ENCODE measurements around the gene NKD2. TPM values are rescaled to one million over a fixed set of nuclear protein-coding genes. Genes with fewer than 3 reads are reported as not detected.
A peak's percentile ranks its signal among the peaks of the same experiment; 100 is the strongest.

Gene NKD2
- total RNA-seq, 1 donor from 2014 or later, result 65.1 TPM

GRCh38 chr5:1016036-1016435 lies 7.4 kb downstream of the NKD2 start:
- DNase-seq (ENCODE audit: low spot score in 2 of 2, unreplicated experiment in 2 of 2), result no peak
- Mint-ChIP-seq H3K4me3 (no peak overlapping the region), H3K4me1 (peaks cover 28% of the 10 kb centered on the region), H3K9me3 (no peaks in the 10 kb centered on the region), H3K27ac (no peak overlapping the region), H3K36me3 (no peaks in the 10 kb centered on the region), H3K27me3 (ENCODE audit: low read depth) (peaks cover 31% of the 10 kb centered on the region)
- TF ChIP-seq, protein P1, sequence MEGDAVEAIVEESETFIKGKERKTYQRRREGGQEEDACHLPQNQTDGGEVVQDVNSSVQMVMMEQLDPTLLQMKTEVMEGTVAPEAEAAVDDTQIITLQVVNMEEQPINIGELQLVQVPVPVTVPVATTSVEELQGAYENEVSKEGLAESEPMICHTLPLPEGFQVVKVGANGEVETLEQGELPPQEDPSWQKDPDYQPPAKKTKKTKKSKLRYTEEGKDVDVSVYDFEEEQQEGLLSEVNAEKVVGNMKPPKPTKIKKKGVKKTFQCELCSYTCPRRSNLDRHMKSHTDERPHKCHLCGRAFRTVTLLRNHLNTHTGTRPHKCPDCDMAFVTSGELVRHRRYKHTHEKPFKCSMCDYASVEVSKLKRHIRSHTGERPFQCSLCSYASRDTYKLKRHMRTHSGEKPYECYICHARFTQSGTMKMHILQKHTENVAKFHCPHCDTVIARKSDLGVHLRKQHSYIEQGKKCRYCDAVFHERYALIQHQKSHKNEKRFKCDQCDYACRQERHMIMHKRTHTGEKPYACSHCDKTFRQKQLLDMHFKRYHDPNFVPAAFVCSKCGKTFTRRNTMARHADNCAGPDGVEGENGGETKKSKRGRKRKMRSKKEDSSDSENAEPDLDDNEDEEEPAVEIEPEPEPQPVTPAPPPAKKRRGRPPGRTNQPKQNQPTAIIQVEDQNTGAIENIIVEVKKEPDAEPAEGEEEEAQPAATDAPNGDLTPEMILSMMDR (IDR thresholded peaks at IDR 0.05; ENCODE audit: unreplicated experiment), result no peak

GRCh38 chr5:1016476-1016875 lies 7.9 kb downstream of the NKD2 start:
- Mint-ChIP-seq H3K27me3 (ENCODE audit: low read depth) (peaks cover 26% of the 10 kb centered on the region), H3K4me3 (no peak overlapping the region), H3K9me3 (no peaks in the 10 kb centered on the region), H3K27ac (no peak overlapping the region), H3K36me3 (no peaks in the 10 kb centered on the region), H3K4me1 (peaks cover 28% of the 10 kb centered on the region)
- DNase-seq (ENCODE audit: low spot score in 2 of 2, unreplicated experiment in 2 of 2), result no peak
- TF ChIP-seq, protein P1 (IDR thresholded peaks at IDR 0.05; ENCODE audit: unreplicated experiment), result no peak

GRCh38 chr5:1017056-1017455 lies 8.5 kb downstream of the NKD2 start:
- Mint-ChIP-seq H3K9me3 (no peaks in the 10 kb centered on the region), H3K27ac (no peak overlapping the region), H3K27me3 (ENCODE audit: low read depth) (peaks cover 21% of the 10 kb centered on the region), H3K36me3 (no peaks in the 10 kb centered on the region), H3K4me1 (peaks cover 26% of the 10 kb centered on the region), H3K4me3 (no peak overlapping the region)
- DNase-seq (ENCODE audit: low spot score in 2 of 2, unreplicated experiment in 2 of 2), result no peak
- TF ChIP-seq, protein P1 (IDR thresholded peaks at IDR 0.05; ENCODE audit: unreplicated experiment), result no peak

DNA sequence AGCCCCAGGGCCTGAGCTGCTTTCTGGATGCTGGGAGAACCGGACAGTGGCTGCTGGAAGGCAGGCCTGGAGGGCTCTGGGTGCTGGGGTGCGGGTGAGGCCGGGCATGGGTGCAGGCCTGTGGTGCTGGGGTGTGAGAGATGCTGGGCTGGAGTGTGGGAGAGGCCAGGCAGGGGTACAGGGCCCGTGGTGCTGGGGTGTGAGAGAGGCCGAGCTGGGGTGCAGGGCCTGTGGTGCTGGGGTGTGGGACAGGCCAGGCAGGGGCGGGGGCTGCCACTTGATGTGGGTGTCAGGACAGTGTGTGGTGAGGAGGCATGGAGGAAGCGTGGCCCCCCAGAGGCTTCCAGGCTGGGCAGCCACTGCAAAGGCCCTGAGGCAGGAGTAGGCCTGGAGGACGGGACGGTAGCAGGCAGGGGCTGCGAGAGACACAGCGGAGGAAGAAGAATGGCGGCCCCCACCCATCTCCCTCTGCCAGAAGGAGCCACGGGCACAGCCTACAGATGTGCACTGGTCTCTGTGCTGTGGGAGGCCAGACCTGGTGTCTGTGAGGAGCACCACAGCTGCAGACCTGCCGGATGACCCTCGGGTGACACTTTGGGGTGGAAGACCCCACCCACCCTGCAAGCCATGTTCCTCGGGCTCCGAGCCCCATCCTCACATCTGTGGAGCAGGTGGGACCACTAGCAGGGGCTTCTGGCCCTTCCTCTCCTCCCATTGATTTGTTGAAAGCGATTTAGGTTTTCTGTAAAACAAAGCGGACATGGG lies 9.3 kb downstream of the NKD2 start:
- no peak for DNase-seq (ENCODE audit: low spot score in 2 of 2, unreplicated experiment in 2 of 2)
- H3K4me1 Mint-ChIP-seq, result peaks cover 25% of the 10 kb centered on the region

DNA sequence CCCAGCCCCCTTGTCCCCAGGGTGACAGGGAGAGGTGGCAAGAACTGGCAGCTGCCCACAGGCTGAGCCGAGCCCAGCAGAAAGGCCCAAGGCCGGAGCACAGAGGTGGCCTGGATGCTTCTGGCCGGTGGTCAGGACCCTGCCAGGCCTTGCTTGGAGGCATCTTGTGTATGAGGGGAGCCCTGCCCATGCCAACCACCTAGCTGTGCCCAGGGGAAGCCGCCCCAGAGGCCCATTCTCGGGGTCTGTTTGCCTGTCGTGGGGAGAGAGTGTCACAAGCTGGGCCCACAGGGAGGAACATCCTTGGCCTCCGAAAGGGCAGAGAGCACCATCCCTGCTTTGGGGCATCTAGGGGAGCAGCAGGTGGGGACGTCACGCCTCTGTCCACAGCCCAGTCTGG lies 10.0 kb downstream of the NKD2 start:
- Mint-ChIP-seq H3K9me3 (no peaks in the 10 kb centered on the region), H3K4me1 (peaks cover 25% of the 10 kb centered on the region), H3K36me3 (no peaks in the 10 kb centered on the region), H3K4me3 (no peak overlapping the region), H3K27ac (peak overlapping the region; percentile 56), H3K27me3 (ENCODE audit: low read depth) (peaks cover 14% of the 10 kb centered on the region)
- DNase-seq (ENCODE audit: low spot score in 2 of 2, unreplicated experiment in 2 of 2), result no peak
- TF ChIP-seq, protein P1 (IDR thresholded peaks at IDR 0.05; ENCODE audit: unreplicated experiment), result no peak

More for the DNA sequence above, 9.3 kb downstream of the NKD2 start:
- Mint-ChIP-seq H3K27me3 (ENCODE audit: low read depth) (peaks cover 15% of the 10 kb centered on the region), H3K9me3 (no peaks in the 10 kb centered on the region), H3K36me3 (no peaks in the 10 kb centered on the region), H3K27ac (no peak overlapping the region), H3K4me3 (no peak overlapping the region)
- TF ChIP-seq, protein P1 (IDR thresholded peaks at IDR 0.05; ENCODE audit: unreplicated experiment), result no peak
